ENCODE measurements around the gene CDC14A. TPM values are rescaled to one million over a fixed set of nuclear protein-coding genes. Genes with fewer than 3 reads are reported as not detected.

CDC14A gene
- total RNA-seq (2021): 6.8 and 8.5 TPM in 2 replicates
- Bru-seq, nascent RNA: percentile 72 among the genes with signal in this experiment
- BruChase-seq, experiment 1, labeled RNA remaining after a 2-hour chase: percentile 63 among the genes with signal in this experiment
- BruChase-seq, experiment 2, labeled RNA remaining after a 6-hour chase: percentile 47 among the genes with signal in this experiment
- long read RNA-seq, full-length matches to known transcripts: 2 of 8 reads
- long read RNA-seq, partial matches to known transcripts: 1 of 8 reads
- long read RNA-seq, other reads (novel, unspliced or antisense): 5 of 8 reads

- CTCF ChIA-PET: no interaction called here
- BruUV-seq (replicated peaks): no TSS peak
- intact Hi-C loops (cut with micrococcal nuclease; ENCODE audit: unreplicated experiment): loop anchor here (5.0 to 10.0 kb wide), 3 partner anchors 85 to 500 kb away; partner anchors contain the start of genes AGL, RTCA, SASS6 and TRMT13
- Histone ChIP-seq H3K4me1 (ENCODE audit: insufficient read depth, low read length, poor library complexity, severe bottlenecking) (peaks cover 30% of the 10 kb centered on the region), H3K27me3 (replicated peaks; ENCODE audit: insufficient read depth, low read depth, low read length, poor library complexity) (no peaks in the 10 kb centered on the region), H3K9me3 (ENCODE audit: low read depth, low read length, poor library complexity, severe bottlenecking) (no peaks in the 10 kb centered on the region), H3K36me3 (ENCODE audit: insufficient read depth, low read length, poor library complexity, severe bottlenecking) (no peaks in the 10 kb centered on the region), H3K4me3 (ENCODE audit: low read depth, low read length, poor library complexity, severe bottlenecking) (peak within 1 kb of the TSS; percentile 94), H3K27ac (ENCODE audit: low read depth, low read length, poor library complexity, severe bottlenecking) (peak within 1 kb of the TSS; percentile 79)
- TF ChIP-seq EZH2 (IDR thresholded peaks at IDR 0.05; ENCODE audit: borderline replicate concordance, low read depth, low read length, poor library complexity, severe bottlenecking) (no peak), CTCF (conservative IDR thresholded peaks at IDR 0.05; ENCODE audit: low read depth, low read length) (no peak)
- peak; percentile 98 for DNase-seq (ENCODE audit: low spot score)
- POLR2A ChIA-PET (ENCODE audit: low non-redundant PET): interaction anchor here (0.6 to 1.2 kb wide), 2 partner anchors 29 to 176 kb away, joined by 6 to 20 read pairs; no protein-coding TSS in a partner anchor
These were observed at the start of gene CDC14A for GRCh38 chr1:100352267-100353070. CDC14A (plus strand) TSS chr1:100352506; CDS start chr1:100352955, 449 bp downstream.

- H3K27me3 ChIP-seq (replicated peaks; ENCODE audit: insufficient read depth, low read depth, low read length, poor library complexity): no peaks in the 10 kb centered on the region
- H3K4me1 ChIP-seq (ENCODE audit: insufficient read depth, low read length, poor library complexity, severe bottlenecking): no peaks in the 10 kb centered on the region
- intact Hi-C loops (cut with micrococcal nuclease; ENCODE audit: unreplicated experiment): no loop called here
- no peaks in the 10 kb centered on the region for H3K36me3 ChIP-seq (ENCODE audit: insufficient read depth, low read length, poor library complexity, severe bottlenecking)
- H3K9me3 ChIP-seq (ENCODE audit: low read depth, low read length, poor library complexity, severe bottlenecking): no peaks in the 10 kb centered on the region
- no peak for DNase-seq (ENCODE audit: low spot score)
- ChIA-PET CTCF (no interaction called here), POLR2A (ENCODE audit: low non-redundant PET) (no interaction called here)
- H3K27ac ChIP-seq (ENCODE audit: low read depth, low read length, poor library complexity, severe bottlenecking): no peak overlapping the region
- BruUV-seq (replicated peaks): no TSS peak
- no peak for TF ChIP-seq EZH2 (IDR thresholded peaks at IDR 0.05; ENCODE audit: borderline replicate concordance, low read depth, low read length, poor library complexity, severe bottlenecking)
- TF ChIP-seq CTCF (conservative IDR thresholded peaks at IDR 0.05; ENCODE audit: low read depth, low read length): no peak
- H3K4me3 ChIP-seq (ENCODE audit: low read depth, low read length, poor library complexity, severe bottlenecking): no peak overlapping the region
These were observed 49.6 kb upstream of the CDC14A start for GRCh38 chr1:100302739-100303138.

GRCh38 chr1:100304227-100304626, 48.1 kb upstream of the CDC14A start:
- H3K36me3 ChIP-seq (ENCODE audit: insufficient read depth, low read length, poor library complexity, severe bottlenecking): no peaks in the 10 kb centered on the region
- no peak overlapping the region for H3K27ac ChIP-seq (ENCODE audit: low read depth, low read length, poor library complexity, severe bottlenecking)
- no peaks in the 10 kb centered on the region for H3K9me3 ChIP-seq (ENCODE audit: low read depth, low read length, poor library complexity, severe bottlenecking)
- H3K4me1 ChIP-seq (ENCODE audit: insufficient read depth, low read length, poor library complexity, severe bottlenecking): no peaks in the 10 kb centered on the region
- intact Hi-C loops (cut with micrococcal nuclease; ENCODE audit: unreplicated experiment): no loop called here
- POLR2A ChIA-PET (ENCODE audit: low non-redundant PET): no interaction called here
- no peak overlapping the region for H3K4me3 ChIP-seq (ENCODE audit: low read depth, low read length, poor library complexity, severe bottlenecking)
- no peaks in the 10 kb centered on the region for H3K27me3 ChIP-seq (replicated peaks; ENCODE audit: insufficient read depth, low read depth, low read length, poor library complexity)
- TF ChIP-seq EZH2 (IDR thresholded peaks at IDR 0.05; ENCODE audit: borderline replicate concordance, low read depth, low read length, poor library complexity, severe bottlenecking) (no peak), CTCF (conservative IDR thresholded peaks at IDR 0.05; ENCODE audit: low read depth, low read length) (no peak)
- no peak for DNase-seq (ENCODE audit: low spot score)
- BruUV-seq (replicated peaks): no TSS peak
- CTCF ChIA-PET: no interaction called here
